Chondrocyte (in vitro differentiated cells): ENCODE data around the gene MAPK8IP3. TPM values are rescaled to one million over a fixed set of nuclear protein-coding genes. Genes with fewer than 3 reads are reported as not detected.

Source experiments
- DNase-seq: peaks from one replicate; pipeline ENCODE4 v3.0.0; 2021; ENCODE audit warnings: mixed read lengths, low spot score
- H3K27ac Mint-ChIP-seq: one replicate; pipeline ENCODE4 v1.8.0; 2021; ENCODE audit warnings: mild to moderate bottlenecking, moderate library complexity, mixed read lengths; ENCODE audit not compliant: unreplicated experiment
- H3K27me3 Mint-ChIP-seq: 2 replicates; pipeline ENCODE4 v1.8.0; 2021; ENCODE audit warnings: low read depth, mixed read lengths
- H3K36me3 Mint-ChIP-seq: 2 replicates; pipeline ENCODE4 v1.8.0; 2021; ENCODE audit warnings: low read depth, mixed read lengths
- H3K4me1 Mint-ChIP-seq: 2 replicates; pipeline ENCODE4 v1.8.0; 2021; ENCODE audit warnings: low read depth, mild to moderate bottlenecking, mixed read lengths
- H3K4me3 Mint-ChIP-seq: one replicate; pipeline ENCODE4 v1.8.0; 2021; ENCODE audit warnings: mild to moderate bottlenecking, moderate library complexity, mixed read lengths; ENCODE audit not compliant: unreplicated experiment
- H3K9me3 Mint-ChIP-seq: 2 replicates; pipeline ENCODE4 v1.8.0; 2021; ENCODE audit warnings: low read depth, mixed read lengths
- total RNA-seq: library from RNA; stranded (reverse); gene quantifications from 3 replicates; pipeline ENCODE4 v1.2.1, GENCODE V29; 2021
- TF ChIP-seq, protein P1 (sequence below): fragments of 200-600 bp; sonication (generic); IDR thresholded peaks from 2 replicates; pipeline ENCODE4 v1.5.0; 2021; ENCODE audit warnings: antibody characterized with exemption, mild to moderate bottlenecking, moderate library complexity

The MAPK8IP3 gene
- total RNA-seq, 1 donor from 2014 or later = 53.8 TPM

DNA sequence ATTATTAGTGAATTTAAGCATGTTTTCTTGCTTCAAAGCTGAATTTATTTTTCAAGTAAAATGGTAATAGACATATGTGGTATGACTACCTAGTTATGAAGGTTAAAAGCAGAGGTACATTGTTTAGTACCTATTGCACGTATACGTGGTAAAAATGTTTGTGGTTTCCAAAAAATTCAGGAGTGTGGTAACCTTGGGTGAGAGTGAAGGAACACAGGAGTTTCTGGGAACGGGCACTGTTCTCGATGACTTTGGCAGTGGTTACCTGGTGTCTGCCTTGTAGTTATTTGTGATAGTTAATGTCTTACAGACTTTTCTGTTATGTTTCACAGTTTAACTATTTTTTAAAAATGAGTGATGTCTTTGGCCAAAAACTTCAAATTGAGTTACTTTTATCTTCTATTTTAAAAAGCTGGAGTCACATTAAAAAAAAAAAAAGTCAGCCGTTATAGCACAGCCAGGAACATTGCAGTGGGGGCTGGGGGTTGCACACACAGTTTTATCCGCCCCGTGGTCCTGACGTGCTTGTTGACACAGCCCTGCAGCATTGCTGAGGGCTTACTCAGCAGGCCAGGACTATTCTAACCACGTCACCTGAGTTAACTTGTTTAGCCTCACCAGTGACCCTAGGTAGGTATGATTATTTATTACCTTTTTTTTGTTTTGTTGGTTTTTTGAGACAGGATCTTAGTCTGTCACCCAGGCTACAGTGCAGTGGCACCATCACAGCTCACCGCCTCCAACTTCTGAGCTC lies 17.0 kb upstream of the MAPK8IP3 start:
- H3K27ac Mint-ChIP-seq = peak overlapping the region; percentile 90
- TF ChIP-seq, protein P1, sequence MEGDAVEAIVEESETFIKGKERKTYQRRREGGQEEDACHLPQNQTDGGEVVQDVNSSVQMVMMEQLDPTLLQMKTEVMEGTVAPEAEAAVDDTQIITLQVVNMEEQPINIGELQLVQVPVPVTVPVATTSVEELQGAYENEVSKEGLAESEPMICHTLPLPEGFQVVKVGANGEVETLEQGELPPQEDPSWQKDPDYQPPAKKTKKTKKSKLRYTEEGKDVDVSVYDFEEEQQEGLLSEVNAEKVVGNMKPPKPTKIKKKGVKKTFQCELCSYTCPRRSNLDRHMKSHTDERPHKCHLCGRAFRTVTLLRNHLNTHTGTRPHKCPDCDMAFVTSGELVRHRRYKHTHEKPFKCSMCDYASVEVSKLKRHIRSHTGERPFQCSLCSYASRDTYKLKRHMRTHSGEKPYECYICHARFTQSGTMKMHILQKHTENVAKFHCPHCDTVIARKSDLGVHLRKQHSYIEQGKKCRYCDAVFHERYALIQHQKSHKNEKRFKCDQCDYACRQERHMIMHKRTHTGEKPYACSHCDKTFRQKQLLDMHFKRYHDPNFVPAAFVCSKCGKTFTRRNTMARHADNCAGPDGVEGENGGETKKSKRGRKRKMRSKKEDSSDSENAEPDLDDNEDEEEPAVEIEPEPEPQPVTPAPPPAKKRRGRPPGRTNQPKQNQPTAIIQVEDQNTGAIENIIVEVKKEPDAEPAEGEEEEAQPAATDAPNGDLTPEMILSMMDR = no peak
- DNase-seq = no peak
- H3K36me3 Mint-ChIP-seq = peaks cover 13% of the 10 kb centered on the region
- H3K27me3 Mint-ChIP-seq = no peaks in the 10 kb centered on the region
- H3K4me3 Mint-ChIP-seq = no peak overlapping the region
- H3K9me3 Mint-ChIP-seq = no peaks in the 10 kb centered on the region
- peaks cover 46% of the 10 kb centered on the region for H3K4me1 Mint-ChIP-seq

DNA sequence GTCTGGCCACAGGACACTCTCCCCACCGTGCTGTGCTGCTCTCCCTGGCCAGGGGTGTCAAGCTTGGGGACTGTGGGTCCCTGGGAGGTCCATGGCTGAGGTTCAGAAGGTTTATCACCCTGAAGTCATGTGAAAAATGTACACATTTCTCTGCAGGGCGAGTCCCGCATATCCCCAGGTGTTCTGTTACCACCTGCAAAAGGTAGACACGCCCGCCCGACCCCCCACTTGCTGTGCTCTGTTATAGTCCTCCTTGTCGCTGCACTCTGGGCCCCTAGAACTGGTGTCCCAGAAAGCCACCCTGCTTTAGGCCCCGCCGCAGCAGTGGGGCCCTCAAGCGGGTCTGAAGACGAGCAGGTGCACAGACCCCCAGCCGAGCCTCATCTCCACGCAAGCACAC lies 16.1 kb upstream of the MAPK8IP3 start:
- peaks cover 18% of the 10 kb centered on the region for H3K36me3 Mint-ChIP-seq
- peak overlapping the region; percentile 90 for H3K27ac Mint-ChIP-seq
- TF ChIP-seq, protein P1 = no peak
- DNase-seq = no peak
- no peaks in the 10 kb centered on the region for H3K27me3 Mint-ChIP-seq
- H3K9me3 Mint-ChIP-seq = no peaks in the 10 kb centered on the region
- H3K4me3 Mint-ChIP-seq = no peak overlapping the region
- H3K4me1 Mint-ChIP-seq = peaks cover 46% of the 10 kb centered on the region

DNA sequence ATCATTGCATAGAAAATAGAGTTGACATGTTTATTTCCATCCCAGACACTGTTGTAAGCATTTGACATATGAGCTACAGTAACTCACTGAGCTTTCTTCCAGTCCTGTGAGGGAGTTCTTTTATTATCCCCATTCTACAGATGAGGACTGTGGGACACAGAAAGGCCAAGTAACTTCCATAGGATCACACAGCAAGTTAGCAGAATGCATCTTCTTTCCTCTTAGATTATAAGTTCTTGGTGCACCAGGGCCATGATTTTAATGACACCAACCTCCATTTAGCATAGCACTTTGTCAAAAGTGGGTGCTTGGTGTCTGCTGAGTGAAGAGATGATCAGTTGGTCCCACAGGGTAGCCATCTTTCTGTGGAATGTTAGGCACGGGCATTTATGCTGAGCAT lies 15.2 kb upstream of the MAPK8IP3 start:
- no peak for DNase-seq
- Mint-ChIP-seq H3K27ac (peak overlapping the region; percentile 79), H3K4me1 (peaks cover 46% of the 10 kb centered on the region), H3K27me3 (no peaks in the 10 kb centered on the region), H3K36me3 (peaks cover 18% of the 10 kb centered on the region), H3K4me3 (no peak overlapping the region), H3K9me3 (no peaks in the 10 kb centered on the region)
- TF ChIP-seq, protein P1 = no peak

DNA sequence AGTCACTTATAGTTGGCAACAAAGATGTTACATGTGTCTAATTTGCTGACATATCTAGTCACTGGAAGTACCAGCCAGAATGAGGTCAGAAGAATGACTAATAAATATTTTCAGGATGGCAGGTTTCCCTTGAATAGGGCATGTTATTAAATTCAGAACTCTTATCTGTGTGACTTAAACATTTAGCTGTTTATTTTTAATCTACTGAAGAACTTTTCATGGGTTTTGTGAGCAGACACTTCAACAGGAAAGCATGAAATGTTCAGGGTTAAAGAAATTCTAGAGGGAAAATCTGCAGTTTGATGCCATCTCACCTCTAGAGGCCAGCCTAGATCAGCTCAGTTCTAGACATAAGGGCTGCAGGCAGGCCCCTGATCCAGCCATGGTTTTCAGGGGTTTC lies 14.7 kb upstream of the MAPK8IP3 start:
- H3K36me3 Mint-ChIP-seq = peaks cover 18% of the 10 kb centered on the region
- DNase-seq = no peak
- no peaks in the 10 kb centered on the region for H3K27me3 Mint-ChIP-seq
- H3K4me3 Mint-ChIP-seq = no peak overlapping the region
- H3K27ac Mint-ChIP-seq = peak overlapping the region; percentile 79
- H3K9me3 Mint-ChIP-seq = no peaks in the 10 kb centered on the region
- TF ChIP-seq, protein P1 = peak; percentile 58
- H3K4me1 Mint-ChIP-seq = peaks cover 46% of the 10 kb centered on the region

DNA sequence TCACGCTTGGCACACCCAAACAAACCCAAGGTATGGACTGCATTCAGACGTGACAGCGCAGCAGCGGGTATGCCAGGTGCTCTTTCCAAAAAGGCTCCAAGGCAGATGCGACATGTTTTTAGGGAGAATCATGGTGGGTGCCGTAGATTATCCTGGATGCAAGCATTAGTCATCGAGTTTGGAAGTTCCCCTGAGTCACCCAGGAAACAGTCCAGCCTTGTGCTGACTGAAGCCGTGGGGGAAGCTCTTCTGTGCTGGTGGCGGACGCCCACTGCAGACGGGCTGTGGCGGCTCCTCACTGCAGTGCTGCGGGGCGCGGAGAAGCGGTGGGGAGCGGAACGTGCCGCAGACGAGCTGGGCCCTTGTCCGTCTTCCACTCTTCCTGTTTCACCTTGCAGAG lies 14.0 kb upstream of the MAPK8IP3 start:
- Mint-ChIP-seq H3K4me1 (peaks cover 46% of the 10 kb centered on the region), H3K36me3 (peaks cover 20% of the 10 kb centered on the region), H3K4me3 (no peak overlapping the region), H3K27ac (peak overlapping the region; percentile 79), H3K27me3 (no peaks in the 10 kb centered on the region), H3K9me3 (no peaks in the 10 kb centered on the region)
- TF ChIP-seq, protein P1 = no peak
- DNase-seq = no peak
